AG04449 (cell line): ENCODE results near the gene SLBP.

Experiments used
- CTCF ChIA-PET: fragments of 350-600 bp; formaldehyde crosslinking; extraction: SDS; loops from one replicate; lab custom pipeline; 2021; ENCODE audit warnings: antibody characterized with exemption; lab: Yijun Ruan, JAX
- POLR2A ChIA-PET: fragments of 400-600, 350-600 bp; formaldehyde crosslinking; extraction: SDS; loops from one replicate; lab custom pipeline; 2020; ENCODE audit warnings: antibody characterized with exemption, inconsistent platforms; lab: Yijun Ruan, JAX
- DNase-seq: peaks from one replicate; pipeline ENCODE4 v3.0.0-alpha.2; 2010; ENCODE audit warnings: low read depth, low spot score
- H3K4me3 ChIP-seq: 2 replicates; pipeline ENCODE4 v1.5.1; 2011; ENCODE audit warnings: low read depth, mild to moderate bottlenecking, control low read depth, low read length
- TF ChIP-seq, protein P1 (sequence below): IDR thresholded peaks from one replicate; pipeline ENCODE4 v1.5.1; 2011; ENCODE audit warnings: mild to moderate bottlenecking, moderate library complexity, low read length, control low read depth, inconsistent platforms; ENCODE audit not compliant: insufficient read depth; ENCODE audit errors: missing control alignments

SLBP gene

DNA sequence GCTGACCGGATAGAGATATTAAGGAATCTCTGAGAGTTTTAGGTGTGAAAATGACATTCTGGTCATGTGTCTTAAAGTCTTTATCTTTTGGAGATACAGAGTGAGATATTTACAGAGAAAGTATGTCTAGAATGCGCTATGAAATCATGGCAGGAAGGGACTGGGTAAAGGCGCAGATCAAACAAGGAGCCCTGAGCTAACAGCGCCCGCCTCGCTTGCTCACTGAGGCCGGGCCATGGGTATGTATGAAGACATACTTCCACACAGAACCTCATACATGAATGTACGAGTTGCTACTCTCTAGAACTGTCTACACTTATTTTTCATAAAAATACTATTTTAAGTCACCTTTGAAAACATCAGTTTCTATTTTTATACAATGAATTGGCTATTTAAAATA, 48.0 kb downstream of the SLBP start:
- no peak overlapping the region for H3K4me3 ChIP-seq
- ChIA-PET CTCF (interaction anchor here (0.9 kb wide), 1 partner anchor 10 kb away, joined by 4 read pairs; no protein-coding TSS in a partner anchor), POLR2A (no interaction called here)
- TF ChIP-seq, protein P1, sequence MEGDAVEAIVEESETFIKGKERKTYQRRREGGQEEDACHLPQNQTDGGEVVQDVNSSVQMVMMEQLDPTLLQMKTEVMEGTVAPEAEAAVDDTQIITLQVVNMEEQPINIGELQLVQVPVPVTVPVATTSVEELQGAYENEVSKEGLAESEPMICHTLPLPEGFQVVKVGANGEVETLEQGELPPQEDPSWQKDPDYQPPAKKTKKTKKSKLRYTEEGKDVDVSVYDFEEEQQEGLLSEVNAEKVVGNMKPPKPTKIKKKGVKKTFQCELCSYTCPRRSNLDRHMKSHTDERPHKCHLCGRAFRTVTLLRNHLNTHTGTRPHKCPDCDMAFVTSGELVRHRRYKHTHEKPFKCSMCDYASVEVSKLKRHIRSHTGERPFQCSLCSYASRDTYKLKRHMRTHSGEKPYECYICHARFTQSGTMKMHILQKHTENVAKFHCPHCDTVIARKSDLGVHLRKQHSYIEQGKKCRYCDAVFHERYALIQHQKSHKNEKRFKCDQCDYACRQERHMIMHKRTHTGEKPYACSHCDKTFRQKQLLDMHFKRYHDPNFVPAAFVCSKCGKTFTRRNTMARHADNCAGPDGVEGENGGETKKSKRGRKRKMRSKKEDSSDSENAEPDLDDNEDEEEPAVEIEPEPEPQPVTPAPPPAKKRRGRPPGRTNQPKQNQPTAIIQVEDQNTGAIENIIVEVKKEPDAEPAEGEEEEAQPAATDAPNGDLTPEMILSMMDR: no peak
- no peak for DNase-seq

DNA sequence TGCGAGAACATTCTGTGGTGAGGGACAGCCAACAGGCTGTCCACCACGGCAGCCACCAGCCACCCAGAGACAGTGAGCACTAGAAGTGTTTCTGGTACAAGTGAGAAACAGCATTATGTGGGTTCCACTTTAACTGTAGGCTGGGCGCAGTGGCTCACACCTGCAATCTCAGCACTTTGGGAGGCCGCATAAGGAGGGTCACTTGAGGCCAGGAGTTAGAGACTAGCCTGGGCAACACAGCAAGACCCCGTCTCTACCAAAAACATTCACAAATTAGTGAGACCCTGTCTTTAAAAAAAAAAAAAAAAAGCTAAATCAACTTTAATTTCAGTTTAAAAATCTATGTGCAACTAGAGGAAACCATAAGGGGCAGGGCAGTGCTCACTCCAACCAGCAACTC, 48.6 kb downstream of the SLBP start:
- TF ChIP-seq, protein P1: no peak
- no peak for DNase-seq
- H3K4me3 ChIP-seq: no peak overlapping the region
- POLR2A ChIA-PET: no interaction called here
- CTCF ChIA-PET: interaction anchor here (0.9 to 1.7 kb wide), 2 partner anchors 9 to 16 kb away, joined by 4 read pairs; no protein-coding TSS in a partner anchor

DNA sequence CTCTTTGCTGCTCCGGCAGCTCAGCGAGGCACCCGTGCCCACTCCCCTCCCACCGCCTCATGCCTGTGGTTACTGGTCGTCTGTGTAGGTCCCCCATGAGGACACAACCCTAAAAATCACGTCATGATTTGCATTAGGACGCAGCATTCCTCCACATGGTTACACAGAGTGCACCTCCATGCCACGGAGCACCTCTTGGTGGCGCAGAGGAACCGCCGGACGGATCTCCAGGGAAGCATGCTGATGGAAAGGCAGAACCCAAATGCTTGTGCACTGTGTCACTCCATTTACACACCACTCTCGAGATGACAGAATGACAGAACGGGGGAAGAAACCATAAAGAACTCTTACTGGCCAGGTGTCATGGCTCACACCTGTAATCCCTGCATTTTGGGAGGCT, 50.4 kb downstream of the SLBP start:
- no peak for DNase-seq
- ChIA-PET CTCF (interaction anchor here (1.7 kb wide), 1 partner anchor 14 kb away, joined by 4 read pairs; no protein-coding TSS in a partner anchor), POLR2A (no interaction called here)
- no peak overlapping the region for H3K4me3 ChIP-seq
- TF ChIP-seq, protein P1: no peak

DNA sequence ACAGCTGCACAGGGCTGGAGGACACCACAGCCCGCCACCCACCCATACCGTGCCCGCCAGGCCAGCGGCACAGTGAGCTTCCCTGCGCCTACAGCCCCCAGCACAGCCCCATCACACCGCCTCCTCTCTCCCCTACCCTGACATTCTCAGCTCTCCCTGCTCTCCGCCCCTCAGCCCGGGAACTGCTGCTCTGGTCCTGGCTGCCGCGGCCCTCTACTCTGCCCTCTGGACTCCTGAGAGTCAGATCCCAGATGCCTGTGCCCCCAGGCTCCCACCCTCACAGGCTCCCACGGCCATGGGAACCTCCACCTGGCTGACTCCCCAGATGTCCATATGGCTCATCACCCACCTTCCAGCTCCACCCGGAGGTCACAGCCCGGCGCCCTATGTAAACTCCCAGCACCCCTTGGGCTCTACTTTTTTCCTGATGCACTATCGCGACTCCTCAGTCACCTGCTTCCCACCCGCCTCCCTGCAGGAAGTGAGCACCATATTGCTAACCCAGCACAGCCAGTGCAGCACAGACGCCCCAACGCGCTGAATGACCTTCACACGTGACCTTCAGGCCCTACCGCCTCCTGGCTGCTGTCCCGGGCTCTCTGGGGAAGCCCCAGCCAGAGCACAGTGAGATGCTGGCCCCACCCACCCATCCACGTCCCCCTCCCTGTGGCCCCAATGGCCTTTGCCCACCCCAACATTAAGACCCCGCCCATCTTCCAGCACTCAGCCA, 51.0 kb downstream of the SLBP start:
- POLR2A ChIA-PET: no interaction called here
- DNase-seq: no peak
- H3K4me3 ChIP-seq: no peak overlapping the region
- TF ChIP-seq, protein P1: no peak
- CTCF ChIA-PET: interaction anchor here (1.5 kb wide), 1 partner anchor 31 kb away, joined by 4 read pairs; no protein-coding TSS in a partner anchor

DNA sequence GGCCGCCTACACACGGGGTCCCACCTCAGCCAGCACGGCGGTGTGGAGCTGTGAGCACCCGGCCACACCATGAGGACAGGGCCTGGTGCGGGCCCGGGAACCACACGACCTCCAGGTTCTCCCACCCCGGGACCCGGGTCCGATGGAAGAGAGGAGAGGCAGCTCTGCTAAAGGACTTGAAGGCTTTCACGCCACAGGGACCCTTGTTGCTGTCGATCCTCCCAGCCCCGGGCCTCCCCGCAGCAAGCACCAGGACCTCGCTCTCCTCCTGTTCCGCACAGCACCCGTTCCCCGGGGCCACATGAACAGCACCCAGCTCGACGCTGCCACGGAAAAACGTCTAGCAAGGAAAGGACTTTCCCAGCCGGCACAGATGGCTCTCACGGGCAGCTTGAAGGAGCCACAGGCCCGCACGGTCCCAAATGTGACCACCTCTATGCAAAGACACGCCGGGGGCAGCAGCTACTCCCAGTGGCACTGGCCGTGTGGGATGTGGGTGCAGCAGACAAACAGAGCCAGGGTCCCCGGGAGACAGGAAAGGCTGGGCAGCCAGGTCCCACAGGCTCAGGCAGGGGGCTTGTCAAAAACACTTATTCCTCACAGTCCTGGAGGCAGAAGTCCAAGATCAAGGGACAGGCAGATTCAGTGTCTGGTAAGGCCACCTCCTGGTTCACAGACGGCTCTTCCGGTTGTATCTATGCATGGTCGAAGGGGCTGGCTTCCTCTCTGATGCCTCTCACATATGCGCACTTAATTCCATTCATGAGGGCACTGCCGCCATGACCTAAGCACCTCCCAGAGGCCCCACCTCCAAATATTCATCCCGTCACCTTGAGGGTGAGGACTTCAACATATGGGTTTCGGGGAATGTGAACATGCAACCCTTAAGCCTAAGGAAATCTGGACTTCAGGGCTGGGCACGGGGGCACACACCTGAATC, 52.7 kb downstream of the SLBP start:
- CTCF ChIA-PET: interaction anchor here (1.5 kb wide), 1 partner anchor 30 kb away, joined by 4 read pairs; no protein-coding TSS in a partner anchor
- no peak for DNase-seq
- POLR2A ChIA-PET: no interaction called here
- H3K4me3 ChIP-seq: no peak overlapping the region
- TF ChIP-seq, protein P1: no peak
